OCI-LY7 (cell line): Measurements from ENCODE around the gene STYXL1.

Experiments
- EZH2phosphoT487 ChIP-seq: fragments of 200-600 bp; sonication (generic); IDR thresholded peaks from 2 replicates; pipeline ENCODE4 v1.6.1; 2018; ENCODE audit warnings: low read depth, borderline replicate concordance, mild to moderate bottlenecking, mixed run types, antibody characterized with exemption, low read length, moderate library complexity, mixed read lengths
- TF ChIP-seq, protein P1 (sequence below): fragments of 200-600 bp; sonication (generic); conservative IDR thresholded peaks from 2 replicates; pipeline ENCODE4 v1.5.1; 2014; ENCODE audit warnings: mild to moderate bottlenecking, antibody characterized with exemption, low read length, moderate library complexity, mixed read lengths

- TF ChIP-seq, protein P1, sequence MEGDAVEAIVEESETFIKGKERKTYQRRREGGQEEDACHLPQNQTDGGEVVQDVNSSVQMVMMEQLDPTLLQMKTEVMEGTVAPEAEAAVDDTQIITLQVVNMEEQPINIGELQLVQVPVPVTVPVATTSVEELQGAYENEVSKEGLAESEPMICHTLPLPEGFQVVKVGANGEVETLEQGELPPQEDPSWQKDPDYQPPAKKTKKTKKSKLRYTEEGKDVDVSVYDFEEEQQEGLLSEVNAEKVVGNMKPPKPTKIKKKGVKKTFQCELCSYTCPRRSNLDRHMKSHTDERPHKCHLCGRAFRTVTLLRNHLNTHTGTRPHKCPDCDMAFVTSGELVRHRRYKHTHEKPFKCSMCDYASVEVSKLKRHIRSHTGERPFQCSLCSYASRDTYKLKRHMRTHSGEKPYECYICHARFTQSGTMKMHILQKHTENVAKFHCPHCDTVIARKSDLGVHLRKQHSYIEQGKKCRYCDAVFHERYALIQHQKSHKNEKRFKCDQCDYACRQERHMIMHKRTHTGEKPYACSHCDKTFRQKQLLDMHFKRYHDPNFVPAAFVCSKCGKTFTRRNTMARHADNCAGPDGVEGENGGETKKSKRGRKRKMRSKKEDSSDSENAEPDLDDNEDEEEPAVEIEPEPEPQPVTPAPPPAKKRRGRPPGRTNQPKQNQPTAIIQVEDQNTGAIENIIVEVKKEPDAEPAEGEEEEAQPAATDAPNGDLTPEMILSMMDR = no peak
- TF ChIP-seq EZH2phosphoT487 = no peak
Measured at GRCh38 chr7:76080204-76080603, 32.4 kb upstream of the STYXL1 start.
